GM19463 (cell line): ENCODE data around the gene BIN2.
"Not testable (repeated sequence)": the region's sequence is repeated elsewhere in the genome, so short reads cannot be mapped to it uniquely, and the experiment has no call there.

Source experiments
- ATAC-seq: cut with Tn5 transposase; IDR thresholded peaks from one replicate; pipeline ENCODE4 v1.9.1; 2021; ENCODE audit warnings: mild to moderate bottlenecking, moderate library complexity; ENCODE audit not compliant: unreplicated experiment

BIN2 gene

DNA sequence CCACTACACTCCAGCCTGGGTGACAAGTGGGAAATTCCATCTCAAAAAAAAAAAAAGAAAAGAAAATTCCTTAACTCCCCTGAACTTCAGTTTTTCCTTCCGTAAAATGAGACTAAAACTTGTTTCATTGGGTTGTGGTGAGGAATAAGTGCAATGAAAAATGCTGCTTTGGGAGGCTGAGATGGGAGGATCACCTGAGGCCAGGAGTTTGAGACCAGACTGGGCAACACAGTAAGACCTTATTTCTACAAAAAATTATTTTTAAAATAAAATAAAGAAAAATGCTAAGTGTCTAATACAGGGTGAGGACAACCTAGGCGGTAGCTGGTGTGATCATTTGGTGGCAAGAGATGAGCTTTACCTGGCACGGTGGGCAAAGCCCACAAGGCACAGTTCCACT lies 60.6 kb downstream of the BIN2 start:
- no peak for ATAC-seq

DNA sequence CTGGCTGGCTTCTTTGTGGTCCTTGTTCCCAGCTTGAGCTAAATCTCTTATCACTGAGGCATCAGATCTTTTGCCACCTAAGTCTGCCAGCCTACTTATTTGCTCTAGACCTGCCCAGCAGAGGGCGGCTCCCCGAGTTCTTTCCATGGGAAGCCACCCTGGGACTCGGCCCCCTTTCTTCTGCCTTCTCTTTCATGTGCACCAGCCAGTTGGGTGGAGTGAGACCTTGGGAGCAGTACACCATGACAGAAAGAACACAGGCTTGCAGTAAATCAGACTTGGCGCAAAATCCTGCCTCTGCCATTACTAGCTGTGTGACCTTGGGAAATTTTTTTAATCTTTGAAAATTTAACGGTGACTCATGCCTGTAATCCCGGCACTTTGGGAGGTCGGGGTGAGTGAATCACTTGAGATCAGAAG lies 61.2 kb downstream of the BIN2 start:
- no peak for ATAC-seq

DNA sequence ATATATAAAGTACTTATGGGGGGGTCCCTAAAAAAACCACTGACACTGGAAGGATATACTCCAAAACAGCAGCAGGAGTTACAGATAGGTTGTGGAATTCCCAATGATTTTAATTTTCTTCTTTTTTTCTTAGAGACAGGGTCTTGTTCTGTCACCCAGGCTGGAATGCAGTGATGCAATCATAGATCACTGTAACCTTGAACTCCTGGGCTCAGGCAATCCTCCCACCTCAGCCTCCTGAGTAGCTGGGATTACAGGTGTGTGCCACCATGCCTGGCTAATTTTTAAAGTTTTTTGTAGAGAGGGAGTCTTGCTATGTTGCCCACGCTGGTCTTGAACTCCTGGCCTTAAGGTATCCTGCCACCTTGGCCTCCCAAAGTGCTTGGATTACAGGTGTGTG lies 64.4 kb downstream of the BIN2 start:
- ATAC-seq = not testable (repeated sequence)

DNA sequence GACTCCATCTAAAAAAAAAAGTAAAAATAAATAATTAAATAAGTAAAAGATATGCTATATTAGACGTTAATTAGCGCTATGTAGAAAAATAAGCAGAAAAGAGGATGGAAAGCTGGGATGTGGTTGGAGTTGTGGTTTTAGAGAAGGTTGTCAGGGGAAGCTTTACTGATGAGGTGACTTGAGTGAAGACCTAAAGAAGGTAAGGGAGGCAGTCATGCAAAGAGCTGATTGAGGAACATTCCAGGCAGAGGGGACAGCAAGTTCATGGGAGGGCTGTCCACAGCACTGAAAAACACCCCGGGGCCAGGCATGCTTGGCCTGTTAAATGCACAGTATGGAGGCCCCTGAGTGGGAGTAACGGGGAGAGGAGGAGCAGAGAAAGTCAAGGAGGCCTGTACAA lies 69.4 kb downstream of the BIN2 start:
- ATAC-seq = no peak

GRCh38 chr12:51253276-51253675 lies 70.7 kb downstream of the BIN2 start:
- ATAC-seq = no peak

- no peak for ATAC-seq
Measured at GRCh38 chr12:51247523-51248206, 76.3 kb downstream of the BIN2 start.

DNA sequence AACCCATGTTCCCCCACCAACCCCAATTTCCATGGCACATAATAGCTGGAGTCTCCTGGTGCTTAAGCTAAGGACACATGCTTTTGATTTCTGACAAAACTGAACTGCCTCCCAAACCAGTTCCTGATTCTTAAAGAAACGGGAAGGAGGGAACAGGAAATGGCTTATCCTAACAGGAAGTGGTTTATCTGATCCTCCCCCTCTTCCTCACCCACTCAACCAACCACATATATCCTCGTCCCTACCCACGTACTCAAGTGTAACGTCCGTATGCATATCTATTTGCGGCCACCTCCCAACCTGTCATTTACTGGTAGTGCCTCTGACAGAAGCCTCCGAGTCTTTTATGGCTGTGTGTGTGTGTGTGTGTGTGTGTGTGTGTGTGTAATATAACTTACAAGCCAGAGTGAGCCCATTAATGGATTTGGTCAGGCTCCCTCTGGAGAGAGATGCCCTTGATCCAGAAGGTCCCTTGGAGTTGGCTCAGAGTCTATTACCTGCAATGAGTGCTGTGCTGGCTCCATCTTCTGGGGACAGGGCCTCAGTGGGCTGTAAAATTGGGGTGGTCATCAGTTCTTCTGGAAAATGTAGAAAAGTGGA lies 77.6 kb downstream of the BIN2 start:
- no peak for ATAC-seq

DNA sequence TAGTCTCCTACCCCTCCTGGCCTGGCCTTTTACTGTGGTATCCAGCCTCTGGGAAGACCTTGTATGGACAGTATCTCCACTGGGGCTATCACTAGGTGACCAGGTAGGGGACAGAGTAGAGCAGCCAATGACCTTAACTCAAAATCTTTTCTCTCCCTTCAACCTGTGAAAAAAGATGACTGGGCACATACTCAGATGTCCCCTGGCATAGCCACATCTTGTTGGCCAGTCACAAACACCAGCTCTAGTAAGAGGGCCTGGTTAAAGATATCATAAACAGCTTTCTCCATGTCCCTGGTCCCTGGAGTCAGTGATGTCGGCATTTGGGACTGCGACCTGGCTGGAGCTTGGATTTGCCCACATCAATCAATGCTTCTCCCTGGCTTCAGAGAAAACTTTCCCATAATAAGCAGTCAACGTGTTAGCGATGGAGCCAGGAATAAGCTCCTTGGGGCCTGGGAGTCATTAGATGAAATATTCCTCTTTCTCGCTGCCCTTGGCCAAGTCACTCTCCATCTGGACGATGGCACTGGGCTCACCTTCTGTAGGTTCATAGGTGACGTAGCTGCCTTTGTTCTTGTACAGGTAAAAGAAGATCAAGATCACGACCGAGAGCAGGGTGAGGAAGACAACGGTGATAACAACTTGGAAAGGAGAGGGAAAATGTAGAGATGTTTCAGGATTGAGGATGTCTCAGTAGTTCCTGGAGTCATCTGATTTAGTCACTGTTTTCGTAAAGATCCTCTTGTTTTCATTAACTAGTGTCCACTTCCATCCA lies 78.3 kb downstream of the BIN2 start:
- ATAC-seq = no peak

GRCh38 chr12:51244269-51244668 lies 79.7 kb downstream of the BIN2 start:
- no peak for ATAC-seq

DNA sequence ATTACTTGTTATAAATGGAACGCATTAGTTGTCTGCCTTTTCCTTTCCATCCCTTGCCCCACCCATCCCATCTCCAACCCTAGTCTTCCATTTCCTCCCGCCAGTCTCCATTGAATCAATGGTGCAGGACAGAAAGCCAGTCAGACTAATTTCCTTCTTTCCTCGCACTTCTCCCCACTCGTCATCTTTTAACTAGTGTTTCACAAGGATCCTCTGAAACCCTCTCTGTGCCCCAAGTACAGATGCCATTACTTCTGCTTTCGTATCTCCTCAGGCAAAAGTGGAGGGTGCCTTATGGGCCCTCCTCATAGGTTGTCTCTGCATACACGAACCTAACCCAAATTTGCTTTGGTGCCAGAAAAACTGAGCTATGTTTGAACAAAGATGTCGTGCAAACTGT lies 81.1 kb downstream of the BIN2 start:
- no peak for ATAC-seq

DNA sequence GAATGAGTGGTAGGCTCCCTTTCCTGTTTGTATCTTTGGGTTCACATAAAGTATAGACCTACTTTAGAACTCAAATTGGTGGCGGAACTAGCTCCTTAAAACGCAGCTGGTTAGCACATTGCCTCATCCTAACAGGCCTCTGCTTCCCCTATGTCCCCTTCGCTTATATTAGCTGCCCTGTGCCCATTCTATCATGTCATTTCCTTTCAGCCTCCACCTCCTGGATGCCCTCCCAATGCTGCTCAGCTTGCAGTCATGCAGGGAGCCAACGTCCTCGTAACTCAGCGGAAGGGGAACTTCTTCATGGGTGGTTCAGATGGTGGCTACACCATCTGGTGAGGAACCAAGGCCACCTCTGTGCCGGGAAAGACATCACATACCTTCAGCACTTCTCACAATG lies 81.9 kb downstream of the BIN2 start:
- no peak for ATAC-seq

GRCh38 chr12:51240971-51241370 lies 83.0 kb downstream of the BIN2 start:
- ATAC-seq = no peak

DNA sequence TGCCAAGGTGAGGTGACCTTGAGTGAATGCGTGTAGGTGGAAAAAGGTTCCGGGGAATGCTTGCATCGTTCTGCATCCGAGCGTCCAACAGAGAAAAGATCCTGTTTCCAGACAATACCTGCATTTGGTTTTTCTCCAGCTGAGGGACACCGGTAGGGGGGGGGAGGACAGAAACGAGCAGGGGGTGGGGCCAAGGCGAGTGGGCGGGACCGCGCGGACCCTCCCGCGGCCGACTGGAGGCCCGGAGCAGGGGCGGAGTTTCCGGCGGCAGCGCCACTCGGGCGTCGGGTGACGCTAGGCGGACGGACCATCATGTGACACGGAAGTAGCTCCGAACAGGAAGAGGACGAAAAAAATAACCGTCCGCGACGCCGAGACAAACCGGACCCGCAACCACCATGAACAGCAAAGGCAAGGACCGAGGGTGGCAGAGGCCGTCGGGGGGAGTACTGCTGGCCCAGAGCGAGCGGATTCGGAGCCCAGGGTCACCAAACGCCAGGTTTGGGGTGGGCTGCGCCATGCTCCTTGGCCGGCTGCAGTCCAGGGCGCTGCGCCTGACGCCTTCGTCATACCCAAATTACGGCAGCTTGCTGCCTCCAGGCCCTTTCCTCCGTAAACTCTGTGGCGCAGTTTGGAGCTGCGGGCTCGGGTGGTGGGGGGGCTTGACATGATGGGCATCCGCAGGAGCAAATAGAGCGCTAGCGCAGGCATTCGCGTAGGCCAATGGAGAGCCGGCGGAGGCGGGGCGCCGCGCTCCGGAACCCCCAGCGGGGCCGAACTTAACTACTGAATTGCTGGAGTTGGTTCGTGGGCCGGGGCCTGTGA lies 85.3 kb downstream of the BIN2 start, which contains the start of gene DAZAP2:
DAZAP2 (plus strand) TSS at position 317 of the 825 bp plus-strand sequence; CDS start at position 399, 82 bp downstream.
- ATAC-seq = peak; percentile 92

GRCh38 chr12:51238037-51238509 lies 85.9 kb downstream of the BIN2 start:
- no peak for ATAC-seq

DNA sequence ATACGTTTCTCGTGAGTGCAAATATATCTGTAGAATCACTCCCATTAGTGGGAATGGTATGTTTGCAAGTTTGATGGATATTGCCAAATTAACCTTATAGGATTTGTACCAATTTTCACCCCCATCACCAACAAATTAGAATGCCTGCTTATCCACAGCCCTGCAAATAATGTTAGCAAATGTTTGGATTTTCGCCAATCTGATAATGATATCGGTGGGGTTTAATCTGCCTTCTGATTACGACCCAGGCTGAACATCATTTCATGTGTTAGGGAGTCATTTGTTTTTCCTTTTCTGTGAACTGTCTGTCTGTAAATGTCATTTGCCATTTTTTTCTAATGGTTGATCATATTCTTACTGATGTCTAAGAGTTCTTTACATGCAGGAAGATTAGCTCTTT lies 89.4 kb downstream of the BIN2 start:
- ATAC-seq = no peak

DNA sequence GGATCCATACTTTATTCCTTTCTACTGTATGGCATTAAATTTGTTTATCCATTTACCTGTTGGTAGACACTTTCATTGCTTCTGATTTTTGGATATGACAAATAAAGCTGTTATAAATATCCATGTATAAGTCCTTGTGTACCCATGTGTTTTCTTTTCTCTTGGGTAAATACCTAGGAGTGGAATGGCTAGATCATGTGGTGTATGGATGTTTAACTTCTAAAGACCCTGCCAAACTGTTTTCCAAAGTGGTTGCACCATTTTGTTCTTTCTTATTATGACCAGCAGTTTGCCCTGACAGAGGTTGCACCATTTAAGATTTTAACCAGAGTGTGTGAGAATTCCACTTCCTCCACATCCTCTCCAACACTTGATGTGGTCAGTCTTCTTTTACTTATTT lies 91.3 kb downstream of the BIN2 start:
- ATAC-seq = no peak
